Esophagus muscularis mucosa (tissue), 4 donors: ENCODE measurements around the gene CDS2. TPM values are rescaled to one million over a fixed set of nuclear protein-coding genes. Genes with fewer than 3 reads are reported as not detected.

Source experiments
- DNase-seq: peaks from one replicate; pipeline ENCODE4 v3.0.0-alpha.2; 2017; ENCODE audit errors: extremely low spot score
- H3K27ac ChIP-seq, 4 donors: fragments of 200-600 bp; sonication (generic); replicated peaks in 1 of 4; 1 replicate in 3 of 4; 2 replicates in 1 of 4; pipeline ENCODE4 v1.5.1; 2016 to 2019; ENCODE audit warnings: mild to moderate bottlenecking in 1 of 4
- H3K27me3 ChIP-seq, 4 donors: fragments of 200-600 bp; sonication (generic); one replicate each; pipeline versions ENCODE4 v1.5.1 to v1.6.0; 2016 to 2019
- H3K36me3 ChIP-seq, 4 donors: fragments of 200-600 bp; sonication (generic); one replicate each; pipeline ENCODE4 v1.5.1; 2016 to 2019
- H3K4me1 ChIP-seq, 4 donors: fragments of 200-600 bp; sonication (generic); one replicate each; pipeline ENCODE4 v1.5.1; 2016 to 2019
- H3K4me3 ChIP-seq, 4 donors: fragments of 200-600 bp; sonication (generic); 1 replicate in 2 of 4; 2 replicates in 2 of 4; pipeline ENCODE4 v1.5.1; 2016 to 2019; ENCODE audit warnings: mild to moderate bottlenecking in 4 of 4, moderate library complexity in 1 of 4
- H3K9me3 ChIP-seq, 4 donors: fragments of 200-600 bp; sonication (generic); 1 replicate in 3 of 4; 2 replicates in 1 of 4; pipeline ENCODE4 v1.5.1; 2016 to 2019
- CTCF ChIP-seq, 3 experiments: fragments of 200-600 bp in 2 of 3; fragments of 450-650 bp in 1 of 3; sonication (generic) in 2 of 3; IDR thresholded peaks; one replicate each; pipeline ENCODE4 v1.5.1; 2017 to 2019; ENCODE audit warnings: antibody characterized with exemption in 3 of 3, mild to moderate bottlenecking in 2 of 3, moderate library complexity in 1 of 3
- EP300 ChIP-seq: sonication (generic); formaldehyde crosslinking; IDR thresholded peaks from one replicate; pipeline ENCODE4 v1.6.1; 2017; ENCODE audit warnings: antibody characterized with exemption
- POLR2A ChIP-seq: fragments of 450-650 bp; IDR thresholded peaks from one replicate; pipeline ENCODE4 v1.6.1; 2017; ENCODE audit warnings: antibody characterized with exemption, moderate library complexity, mild to moderate bottlenecking, low read depth
- POLR2AphosphoS5 ChIP-seq, 2 donors: sonication (generic); formaldehyde crosslinking; IDR thresholded peaks; one replicate each; pipeline ENCODE4 v1.6.1; 2017; ENCODE audit warnings: antibody characterized with exemption in 2 of 2
- WGBS: methylation state at CpG from one replicate; pipeline ENCODE4 v1.1.5; 2018; 5-methylcytosine and 5-hydroxymethylcytosine counted together
- intact Hi-C: fragments of 100-400 bp; cut with DNase I; formaldehyde crosslinking; loops from one replicate; pipeline ENCODE4 v1.15.1; 2023
- total RNA-seq, 4 donors: library from RNA; depleted of rRNA; stranded (reverse); fragments of >200 nt; gene quantifications; one replicate each; pipeline versions ENCODE4 v1.1.0 to v1.2.1, GENCODE V29; 2016

CDS2 gene
- total RNA-seq, 4 donors from 2014 or later, result 54.8 to 83.1 (median 69.7) TPM

DNA sequence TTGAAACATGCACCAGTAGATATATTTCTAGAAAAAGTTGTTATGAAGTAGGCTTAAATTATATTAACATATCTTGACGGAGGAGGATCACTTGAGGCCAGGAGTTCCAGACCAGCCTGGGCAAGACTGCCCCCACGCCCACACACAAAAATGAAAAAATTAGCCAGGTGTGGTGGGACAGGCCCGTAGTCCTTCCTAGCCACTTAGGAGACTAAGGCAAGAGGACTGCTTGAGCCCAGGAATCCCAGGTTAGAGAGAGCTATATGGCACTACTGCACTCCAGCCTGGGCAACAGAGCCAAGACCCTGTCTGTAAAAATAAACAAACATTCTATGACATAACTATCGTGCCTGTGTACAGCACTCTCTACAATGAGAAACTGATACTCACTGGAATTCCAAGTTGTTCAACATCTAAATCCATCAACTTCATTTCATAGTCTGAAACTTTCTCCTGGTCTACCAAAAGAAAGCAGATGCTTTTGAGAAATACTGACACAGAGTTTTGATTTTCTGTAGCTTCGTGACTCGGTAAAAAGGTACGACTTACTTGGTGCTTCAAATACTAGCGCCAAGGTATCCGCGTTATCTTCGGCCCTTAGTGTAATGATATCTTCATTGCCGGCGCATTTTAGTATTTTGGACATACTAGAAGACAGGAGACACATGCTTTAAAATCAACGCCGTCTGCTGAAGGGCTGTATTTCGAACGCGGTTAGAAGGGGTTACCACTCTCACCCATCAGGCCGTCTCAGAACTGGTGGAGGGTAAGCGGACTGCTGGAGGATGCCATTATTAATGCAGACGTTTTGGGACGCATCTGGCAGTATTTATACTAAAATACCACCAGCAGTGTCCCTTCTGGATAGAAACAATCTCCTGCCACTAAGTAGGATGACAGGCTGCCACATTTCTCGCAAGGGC, 8.3 kb upstream of the CDS2 start:
- Histone ChIP-seq H3K36me3 (peaks cover 5 to 40% (median 23%) of the 10 kb centered on the region in 4 donors), H3K4me3 (peak overlapping the region; percentile 68 to 82 (median 73)), H3K27me3 (no peaks in the 10 kb centered on the region), H3K27ac (peak overlapping the region; percentile 89 to 95 (median 90)), H3K4me1 (peaks cover 18 to 27% (median 25%) of the 10 kb centered on the region in 4 donors), H3K9me3 (no peaks in the 10 kb centered on the region)
- TF ChIP-seq CTCF (IDR thresholded peaks at IDR 0.05) (no peak), POLR2A (no peak), POLR2AphosphoS5 (IDR thresholded peaks at IDR 0.05) (no peak), EP300 (no peak)
- intact Hi-C loops, result no loop called here
- no peak for DNase-seq
- 5% methylated on average over 23 of the region's 23 CpGs for WGBS

- H3K27ac ChIP-seq, result peak overlapping the region; percentile 89 to 95 (median 90)
- H3K36me3 ChIP-seq, result peaks cover 5 to 40% (median 23%) of the 10 kb centered on the region in 4 donors
- no peak for DNase-seq
- H3K4me1 ChIP-seq, result peaks cover 15 to 24% (median 22%) of the 10 kb centered on the region in 4 donors
- H3K27me3 ChIP-seq, result no peaks in the 10 kb centered on the region
- H3K4me3 ChIP-seq, result peak overlapping the region; percentile 68 to 82 (median 73)
- no peaks in the 10 kb centered on the region for H3K9me3 ChIP-seq
- WGBS, result 0% methylated on average over 16 of the region's 21 CpGs
- TF ChIP-seq POLR2A, result no peak
- TF ChIP-seq EP300, result no peak
- TF ChIP-seq POLR2AphosphoS5 (IDR thresholded peaks at IDR 0.05), result peak in 1 of 2 donors; percentile 2
- TF ChIP-seq CTCF (IDR thresholded peaks at IDR 0.05), result no peak
- intact Hi-C loops, result no loop called here
These were observed 7.7 kb upstream of the CDS2 start for GRCh38 chr20:5119143-5119434.

DNA sequence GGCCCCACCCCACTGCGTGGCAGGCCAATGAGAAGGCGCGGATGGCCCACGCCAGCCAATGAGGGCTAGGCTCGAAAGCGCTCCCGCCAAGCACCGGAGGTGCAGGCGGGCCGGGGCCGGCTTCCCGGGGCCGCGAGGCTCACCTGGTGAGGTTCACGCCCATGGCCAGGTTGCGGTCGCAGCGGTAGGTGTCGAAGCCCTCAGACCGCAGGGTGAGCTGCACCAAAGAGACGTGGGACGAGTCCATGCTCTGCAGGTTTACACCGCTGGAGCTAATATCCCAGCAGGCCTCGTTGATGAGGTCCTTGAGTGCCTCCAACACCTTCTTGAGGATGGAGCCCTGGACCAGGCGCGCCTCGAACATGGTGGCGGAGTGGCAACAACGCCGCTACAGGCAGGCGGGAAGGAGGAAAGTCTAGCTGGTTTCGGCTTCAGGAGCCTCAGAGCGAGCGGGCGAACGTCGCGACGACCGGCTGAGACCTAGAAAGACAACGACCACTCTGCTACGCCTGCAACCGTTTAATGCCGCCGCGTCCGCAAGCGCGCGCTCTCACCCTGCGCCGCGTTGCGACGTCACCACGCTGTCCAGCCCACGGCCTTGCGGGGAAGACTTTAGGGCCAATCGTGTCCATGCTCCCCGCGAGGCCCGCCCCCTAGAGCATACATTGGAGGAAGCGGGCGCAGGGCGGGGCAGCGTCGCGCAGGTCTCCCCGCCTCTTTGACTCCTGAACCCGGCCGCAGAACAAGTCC, 7.2 kb upstream of the CDS2 start, which contains the start of gene PCNA:
TSS of gene PCNA (minus strand) at position 524 of the 750 bp plus-strand sequence. CDS start at position 364, 160 bp downstream.
- H3K36me3 ChIP-seq, result peaks cover 5 to 35% (median 20%) of the 10 kb centered on the region in 4 donors
- TF ChIP-seq POLR2AphosphoS5 (IDR thresholded peaks at IDR 0.05), result peak; percentile 97 to 98
- no peak for TF ChIP-seq EP300
- peak; percentile 59 for TF ChIP-seq POLR2A
- no peak for TF ChIP-seq CTCF (IDR thresholded peaks at IDR 0.05)
- DNase-seq, result peak; percentile 99
- H3K4me3 ChIP-seq, result peak within 1 kb of the TSS; percentile 68 to 82 (median 73)
- no peaks in the 10 kb centered on the region for H3K9me3 ChIP-seq
- no peaks in the 10 kb centered on the region for H3K27me3 ChIP-seq
- H3K27ac ChIP-seq, result peak within 1 kb of the TSS; percentile 89 to 95 (median 90)
- intact Hi-C loops, result no loop called here
- peaks cover 15 to 24% (median 22%) of the 10 kb centered on the region in 4 donors for H3K4me1 ChIP-seq
- WGBS, result 0% methylated on average over 17 of the region's 71 CpGs

- H3K27ac ChIP-seq, result peak overlapping the region; percentile 89 to 95 (median 90)
- intact Hi-C loops, result no loop called here
- 0% methylated on average over 7 of the region's 9 CpGs for WGBS
- peaks cover 5 to 30% (median 17%) of the 10 kb centered on the region in 4 donors for H3K36me3 ChIP-seq
- peaks cover 15 to 24% (median 22%) of the 10 kb centered on the region in 4 donors for H3K4me1 ChIP-seq
- no peak for DNase-seq
- peak overlapping the region; percentile 68 to 82 (median 73) for H3K4me3 ChIP-seq
- no peaks in the 10 kb centered on the region for H3K9me3 ChIP-seq
- H3K27me3 ChIP-seq, result no peaks in the 10 kb centered on the region
- TF ChIP-seq EP300 (no peak), CTCF (IDR thresholded peaks at IDR 0.05) (no peak), POLR2A (no peak), POLR2AphosphoS5 (IDR thresholded peaks at IDR 0.05) (no peak)
These were observed 6.7 kb upstream of the CDS2 start for GRCh38 chr20:5120185-5120476.
